HG02763 (cell line): ENCODE data around the gene OSBPL2.
A peak's percentile ranks its signal among the peaks of the same experiment; 100 is the strongest.

Experiments
- ATAC-seq: cut with Tn5 transposase; IDR thresholded peaks from one replicate; pipeline ENCODE4 v1.9.1; 2021; ENCODE audit warnings: mild to moderate bottlenecking, moderate library complexity; ENCODE audit not compliant: unreplicated experiment

Gene OSBPL2

DNA sequence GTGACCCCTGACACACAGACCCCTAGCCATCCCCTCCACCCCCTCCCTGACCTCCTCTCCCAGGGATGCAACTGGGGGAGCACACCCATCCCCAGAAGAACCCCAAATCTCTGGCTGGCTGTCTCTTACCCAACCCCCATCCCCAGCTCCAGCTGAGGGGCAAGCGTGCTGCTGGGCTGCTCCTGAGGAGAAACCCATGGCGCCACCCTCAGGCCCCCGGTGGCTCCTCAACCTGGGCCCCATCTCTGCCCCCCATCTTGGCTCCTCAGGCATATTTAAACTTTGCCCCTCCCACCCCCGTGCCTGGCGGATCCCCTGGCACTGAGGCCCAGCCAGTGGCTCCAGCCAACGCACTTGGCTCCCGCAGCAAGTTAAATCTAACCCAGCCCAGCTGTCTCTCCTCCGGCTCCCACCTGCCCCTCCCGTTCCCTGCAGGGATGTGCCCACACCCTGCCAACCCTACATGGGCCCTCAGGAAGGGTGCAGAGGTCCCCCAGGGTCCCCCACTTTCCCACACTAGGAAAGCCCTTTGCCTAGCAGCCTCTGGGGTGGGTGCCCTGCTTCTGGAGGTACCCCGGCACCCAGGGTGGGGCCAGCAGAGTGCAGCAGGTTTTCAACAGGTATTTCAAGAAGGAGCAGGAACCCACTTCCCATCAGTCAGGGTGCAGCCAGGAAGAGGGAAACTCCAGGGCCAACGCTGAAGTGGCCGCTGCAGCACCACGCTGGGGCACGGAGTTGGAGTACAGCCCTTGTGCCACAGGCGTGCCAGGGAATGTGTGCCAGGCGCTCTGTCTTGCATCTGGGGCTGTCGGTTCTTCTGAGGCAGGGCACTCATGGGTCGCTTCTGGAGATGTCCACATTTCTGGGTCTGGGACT lies 5.3 kb upstream of the OSBPL2 start:
- no peak for ATAC-seq

DNA sequence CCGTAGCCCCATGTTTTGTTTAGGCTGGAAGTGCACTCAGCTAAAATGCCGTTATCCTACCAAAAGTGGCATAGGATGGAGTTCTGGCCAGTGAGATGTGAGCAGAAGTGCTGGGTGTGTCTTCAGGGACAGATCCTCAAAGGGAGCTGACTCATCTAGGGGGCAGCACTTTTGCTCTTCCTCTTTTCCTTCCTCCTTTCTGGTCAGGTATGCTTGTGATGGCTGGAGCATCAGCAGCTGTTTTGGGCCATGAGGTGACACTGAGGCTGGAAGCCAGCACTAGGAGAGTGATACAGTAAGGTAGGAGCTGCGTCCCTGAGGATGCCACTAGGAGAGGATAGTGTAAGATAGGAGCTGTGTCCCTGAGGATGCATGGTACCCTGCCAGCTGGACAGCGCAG lies 4.6 kb upstream of the OSBPL2 start:
- no peak for ATAC-seq

DNA sequence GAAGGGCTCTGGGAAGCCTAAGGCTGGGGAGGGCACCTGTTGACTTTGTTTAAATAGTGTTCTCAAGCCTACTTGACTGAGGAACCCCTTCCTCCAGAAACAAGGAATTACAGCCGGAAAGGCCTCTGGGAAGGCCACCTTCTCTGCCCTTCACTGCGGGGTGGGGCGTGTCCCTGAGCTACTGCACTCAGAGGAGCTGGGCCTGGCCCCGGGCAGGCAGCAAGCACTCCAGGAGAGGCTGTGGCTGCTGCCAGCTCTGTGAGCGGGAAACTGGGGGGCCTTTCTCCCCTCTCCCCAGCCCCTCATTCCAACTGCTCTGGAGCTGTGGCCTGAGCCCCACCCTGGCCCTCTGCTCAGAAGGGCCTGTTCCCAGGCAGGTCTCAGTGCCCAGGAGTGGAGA lies 4.0 kb upstream of the OSBPL2 start:
- ATAC-seq = no peak

DNA sequence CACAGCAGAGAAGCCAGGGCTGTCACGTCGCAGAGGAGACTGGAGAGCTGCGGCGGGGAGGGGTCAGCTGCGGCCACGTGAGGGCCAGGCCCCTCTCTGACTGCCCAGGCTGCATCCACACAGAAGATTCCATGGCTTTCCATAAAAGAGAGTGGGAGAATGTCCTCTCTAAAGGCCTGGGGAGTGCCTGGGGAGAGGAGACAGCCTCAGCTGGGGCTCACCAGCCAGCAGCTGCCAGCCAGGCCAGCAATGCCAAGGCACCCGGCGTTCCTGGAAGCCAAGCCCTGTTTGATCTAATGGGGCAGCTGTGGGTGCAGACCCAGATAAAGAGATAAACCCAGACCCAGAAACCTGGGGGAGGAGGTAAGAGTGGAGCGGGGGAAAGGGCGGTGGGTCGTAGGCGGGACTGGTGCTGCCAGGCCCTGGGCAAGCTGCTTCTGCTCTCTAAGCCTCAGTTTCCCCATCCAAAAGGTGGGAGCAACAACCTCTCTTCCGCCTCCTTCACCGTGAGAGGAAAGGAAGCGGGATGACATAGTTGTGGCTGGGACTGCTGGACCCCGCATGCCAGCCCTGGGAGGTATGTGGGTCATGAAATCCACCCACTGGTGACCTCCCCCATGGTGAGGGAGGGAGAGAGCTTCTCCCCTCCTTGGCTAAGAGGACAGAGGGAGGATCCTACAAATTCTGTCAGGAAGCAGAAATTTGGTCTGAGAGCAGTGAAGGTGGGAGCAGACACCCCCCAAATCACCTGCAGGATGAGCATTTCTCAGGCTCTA lies 3.1 kb upstream of the OSBPL2 start:
- ATAC-seq = no peak

DNA sequence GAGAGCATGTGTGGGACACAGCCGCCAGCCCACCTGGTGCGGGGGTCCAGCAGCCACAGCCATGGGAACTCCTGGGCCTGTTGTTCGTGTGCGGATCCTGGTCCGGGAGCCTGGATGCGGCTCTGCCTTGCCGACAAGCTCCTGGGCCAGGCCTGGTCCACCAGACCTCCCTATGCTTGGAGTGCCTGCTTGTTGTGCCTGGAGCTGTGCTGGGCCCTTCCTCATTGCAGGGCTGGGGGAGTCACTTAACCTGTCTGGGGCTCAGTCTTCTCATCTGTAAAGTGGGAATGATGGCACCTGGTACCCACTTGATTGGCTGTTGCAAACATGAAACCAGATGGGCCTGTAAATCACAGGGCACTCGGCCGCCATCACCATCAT lies 2.6 kb upstream of the OSBPL2 start:
- no peak for ATAC-seq

DNA sequence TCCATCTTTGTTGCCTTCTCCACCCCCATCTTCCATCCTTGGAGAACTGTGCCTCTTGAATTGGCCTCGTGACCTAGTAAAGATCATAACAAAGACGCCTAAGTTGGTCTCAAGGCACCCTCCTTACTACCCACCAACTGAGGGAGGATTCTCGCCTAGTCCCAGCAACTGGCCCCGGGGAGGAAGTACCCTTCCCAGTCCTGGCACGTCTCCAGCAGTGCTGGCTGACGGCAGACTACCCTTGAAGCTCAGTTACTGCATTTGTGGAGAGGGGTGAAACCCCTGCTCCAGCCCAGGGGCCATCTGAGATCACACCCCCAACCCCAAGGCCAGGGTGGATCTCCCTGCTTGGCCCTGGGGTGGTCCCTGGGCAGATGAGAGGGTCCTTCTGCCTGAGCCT lies 2.1 kb upstream of the OSBPL2 start:
- no peak for ATAC-seq

DNA sequence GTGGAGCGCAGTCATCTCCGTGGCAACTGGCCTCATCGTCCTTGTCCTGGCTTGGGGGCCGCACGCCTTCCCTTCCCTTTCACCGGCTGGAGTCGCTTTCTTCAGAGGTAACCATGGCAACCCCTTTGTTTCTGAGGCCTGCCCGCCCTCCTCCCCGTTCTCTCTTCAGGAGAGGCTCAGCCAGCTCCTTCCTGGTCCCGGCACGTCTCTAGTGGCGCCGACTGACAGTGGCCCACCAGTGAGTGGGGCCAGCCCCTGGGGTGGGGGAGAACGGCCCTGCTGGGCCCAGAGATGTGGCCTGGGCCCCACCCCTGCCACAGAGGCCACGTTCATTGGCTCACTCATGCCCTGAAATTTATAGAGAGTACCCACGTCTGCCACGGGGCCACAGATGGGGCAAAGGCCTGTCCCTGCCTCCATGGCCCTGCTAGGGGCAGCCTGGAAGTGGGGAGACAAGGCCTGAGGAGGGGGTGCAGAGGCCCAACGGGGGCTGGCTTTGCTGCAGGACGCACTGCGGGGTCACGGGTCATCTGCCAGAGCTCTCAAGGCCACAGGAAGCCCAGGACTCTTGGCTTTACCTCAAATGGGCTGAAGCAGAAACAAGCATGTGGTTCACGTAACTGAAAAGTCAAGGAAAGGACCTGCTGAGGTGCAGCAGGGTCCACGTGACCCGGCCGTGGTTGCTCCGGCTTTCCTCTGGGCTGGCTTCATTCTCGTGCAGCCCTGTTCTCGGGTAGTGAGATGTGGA lies 1.4 kb upstream of the OSBPL2 start:
- no peak for ATAC-seq

DNA sequence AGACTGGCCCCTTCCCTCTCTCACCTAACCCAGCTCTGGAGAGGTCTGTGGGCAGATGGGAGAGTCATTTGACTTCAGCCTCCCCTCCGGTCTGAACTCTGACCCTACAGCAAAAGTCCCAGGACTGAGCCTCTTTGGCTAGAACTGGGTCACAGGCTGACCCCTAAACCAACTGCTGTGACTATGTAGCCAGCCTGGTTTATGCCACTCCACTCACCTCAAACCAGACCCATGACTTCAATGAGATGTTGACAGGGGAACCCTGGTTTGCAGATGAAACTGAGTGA lies 864 bp upstream of the OSBPL2 start:
- no peak for ATAC-seq

DNA sequence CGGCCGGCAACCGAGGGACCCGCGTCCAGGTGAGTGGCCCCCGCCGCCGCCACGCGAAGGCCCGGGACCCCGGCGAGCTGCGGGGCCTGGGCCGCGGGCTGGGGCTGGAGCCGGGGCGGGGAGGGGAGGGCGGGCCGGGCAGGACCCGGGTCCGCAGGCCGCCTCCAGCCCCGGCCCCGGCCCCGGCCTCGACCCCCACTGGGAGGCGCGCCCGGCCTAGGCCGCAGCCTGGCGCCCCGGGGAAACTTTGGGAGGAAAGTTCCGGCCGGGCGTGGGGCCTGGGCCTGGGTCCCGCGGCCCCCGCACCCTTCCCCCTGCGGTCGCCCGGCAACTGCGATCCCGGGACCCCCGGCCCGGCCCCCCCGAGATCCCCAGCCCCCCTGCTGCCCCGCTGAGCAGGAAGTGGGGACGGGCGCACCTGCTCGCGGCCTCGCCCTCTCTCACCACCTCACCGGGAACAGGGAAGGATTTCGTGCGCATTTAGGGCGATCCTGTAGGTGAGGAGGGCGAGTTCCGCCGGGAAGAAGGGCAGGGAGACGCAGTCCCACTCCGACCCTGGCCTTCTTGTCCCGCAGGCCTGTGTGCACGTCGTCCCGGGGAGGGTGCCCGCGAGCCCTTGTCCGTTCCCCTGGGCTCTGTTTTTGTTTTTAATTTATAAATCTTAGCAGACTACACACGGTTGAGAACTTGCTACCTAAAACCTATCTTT lies 402 bp downstream of the OSBPL2 start:
- ATAC-seq = peak; percentile 4

DNA sequence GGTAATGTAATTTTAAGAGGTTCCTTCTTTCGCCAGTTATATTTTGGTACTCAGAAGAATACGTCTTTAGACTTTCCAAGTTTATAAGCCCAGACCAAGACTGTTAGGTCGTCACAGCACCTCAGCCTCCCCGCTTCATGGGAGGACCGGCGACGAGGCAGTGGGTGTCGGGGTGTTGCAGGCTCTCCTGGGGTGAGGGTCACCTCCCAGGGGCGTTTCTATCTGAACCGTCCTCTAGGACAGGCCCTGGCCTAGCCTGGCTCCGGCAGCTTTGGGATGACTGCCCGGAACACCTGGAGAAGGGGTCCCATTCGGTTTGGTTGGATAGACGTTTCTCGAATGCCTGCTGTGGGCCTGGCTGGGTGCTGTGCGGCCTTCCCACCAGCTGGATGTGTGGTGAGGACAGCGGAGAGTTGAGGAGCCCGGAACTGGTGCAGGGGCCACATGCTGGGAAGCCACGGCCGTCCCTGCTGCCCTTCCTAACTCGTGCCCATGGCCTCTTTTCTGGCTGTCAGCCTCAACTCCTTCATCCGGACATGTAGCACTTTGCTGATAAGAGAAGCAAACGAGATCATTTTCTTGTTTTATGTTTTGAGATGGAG lies 1.1 kb downstream of the OSBPL2 start:
- ATAC-seq = no peak

DNA sequence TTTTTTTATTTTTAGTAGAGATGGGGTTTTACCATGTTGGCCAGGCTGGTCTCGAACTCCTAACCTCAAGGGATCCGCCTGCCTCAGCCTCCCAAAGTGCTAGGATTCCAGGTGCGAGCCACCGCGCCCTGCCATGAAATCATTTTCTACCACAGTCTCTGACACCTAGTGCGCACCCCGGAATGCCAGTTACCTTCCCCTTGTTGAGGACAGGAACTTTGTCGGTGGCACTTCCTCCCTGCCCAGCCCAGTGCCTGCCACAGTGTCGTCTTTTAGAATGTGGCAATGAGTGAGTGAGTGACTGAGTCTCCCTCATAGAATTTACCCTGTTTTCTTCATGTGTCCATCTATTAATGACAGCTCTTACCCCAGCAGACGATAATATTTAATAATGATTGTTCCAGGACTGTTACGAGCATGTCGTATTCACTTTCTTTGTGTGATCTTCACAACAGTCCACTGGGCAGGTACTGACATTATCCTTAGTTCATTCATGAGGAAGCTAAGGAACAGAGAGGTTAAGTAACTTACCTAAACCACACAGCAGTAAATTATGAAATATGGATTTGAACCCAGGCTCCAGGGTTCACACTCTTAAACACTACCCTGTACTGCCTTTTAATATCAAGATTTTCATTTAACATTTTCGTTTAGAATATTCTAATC lies 1.8 kb downstream of the OSBPL2 start:
- no peak for ATAC-seq

DNA sequence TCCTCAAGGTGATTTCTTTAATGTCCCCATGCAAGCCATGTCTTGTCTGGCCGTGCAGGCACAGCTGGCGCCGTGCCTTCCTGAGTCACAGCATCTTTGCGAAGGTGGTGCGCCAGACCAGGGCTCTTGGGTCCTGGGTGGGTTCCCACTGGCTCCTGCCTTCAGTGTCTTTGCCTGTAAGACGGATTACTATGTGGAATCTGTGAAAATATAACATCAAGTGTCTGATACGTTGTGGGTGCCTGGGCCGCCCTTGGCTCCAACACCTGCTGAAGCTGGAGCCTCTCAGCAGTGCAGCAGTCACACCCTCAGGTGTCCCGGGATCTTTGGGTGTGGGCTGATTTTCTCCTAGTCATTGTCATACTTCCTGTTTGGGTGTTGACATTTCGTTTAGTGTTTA lies 3.2 kb downstream of the OSBPL2 start:
- ATAC-seq = no peak

DNA sequence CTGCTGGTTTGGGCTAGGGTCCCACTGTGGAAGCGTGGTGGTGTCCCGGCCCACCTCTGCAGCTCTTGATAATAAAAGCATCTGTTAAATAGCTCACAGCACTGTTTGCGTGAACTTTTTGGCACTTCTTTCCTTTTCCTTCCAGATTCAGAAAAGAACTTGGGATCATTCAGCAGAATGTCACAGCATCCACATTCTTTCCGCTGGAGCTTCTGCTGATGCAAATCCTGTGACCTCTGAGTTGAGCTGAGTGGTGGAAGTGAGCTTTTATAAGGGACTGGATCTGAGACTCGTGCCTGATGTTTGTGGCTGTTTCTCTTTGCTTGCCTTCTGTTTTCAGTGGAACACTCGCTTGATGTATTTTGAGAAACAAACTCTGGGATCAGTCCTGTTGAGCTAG lies 3.9 kb downstream of the OSBPL2 start:
- ATAC-seq = no peak

DNA sequence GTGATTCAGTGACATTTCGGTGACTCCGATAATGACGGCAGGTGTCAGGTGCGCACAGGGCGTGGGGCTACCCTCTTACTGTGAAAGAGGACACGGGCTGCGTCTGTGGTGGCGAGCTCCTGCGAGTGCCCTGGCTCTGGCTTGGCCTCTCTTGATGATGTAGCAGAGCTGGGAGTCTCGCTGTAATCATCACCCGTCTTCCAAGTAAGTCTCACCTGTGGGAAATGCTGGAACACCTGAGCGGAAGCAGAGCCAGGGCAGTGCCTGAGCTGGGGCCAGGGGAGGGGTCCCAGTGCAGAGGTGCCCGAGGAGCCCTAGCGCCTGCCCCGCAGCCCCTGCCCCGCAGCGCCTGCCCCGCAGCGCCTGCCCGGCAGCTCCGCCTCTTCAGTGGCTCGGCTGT lies 4.8 kb downstream of the OSBPL2 start:
- no peak for ATAC-seq

DNA sequence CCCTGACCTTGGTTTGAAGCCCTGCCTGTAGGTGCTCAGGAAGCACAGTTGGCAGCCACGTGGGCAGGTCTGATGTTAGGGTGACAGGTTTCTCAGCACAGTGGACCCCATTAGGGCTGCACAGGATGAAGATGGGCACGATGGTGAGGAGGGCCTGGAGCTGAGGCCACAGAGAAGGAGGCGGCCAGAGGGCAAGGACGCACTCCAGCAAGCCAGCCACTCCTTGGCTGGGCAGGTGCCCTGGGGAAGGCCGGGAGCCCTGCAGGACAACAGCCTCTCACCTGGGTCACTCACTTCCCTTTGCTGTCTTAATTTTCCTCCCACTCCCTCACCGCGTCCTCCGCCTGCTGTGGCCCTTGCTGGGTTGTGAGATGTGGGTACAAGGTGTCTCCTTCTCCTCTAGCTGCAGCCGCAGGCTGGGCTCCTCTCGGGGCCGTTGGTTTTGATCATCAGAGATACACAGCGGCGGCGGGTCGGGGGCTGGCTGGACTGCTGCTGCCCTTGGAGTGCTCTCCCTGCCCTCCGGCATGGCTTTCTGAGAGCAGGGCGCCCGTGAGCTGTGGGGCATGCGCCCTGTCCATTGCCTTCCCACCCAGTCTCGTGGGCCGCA lies 5.7 kb downstream of the OSBPL2 start:
- no peak for ATAC-seq

DNA sequence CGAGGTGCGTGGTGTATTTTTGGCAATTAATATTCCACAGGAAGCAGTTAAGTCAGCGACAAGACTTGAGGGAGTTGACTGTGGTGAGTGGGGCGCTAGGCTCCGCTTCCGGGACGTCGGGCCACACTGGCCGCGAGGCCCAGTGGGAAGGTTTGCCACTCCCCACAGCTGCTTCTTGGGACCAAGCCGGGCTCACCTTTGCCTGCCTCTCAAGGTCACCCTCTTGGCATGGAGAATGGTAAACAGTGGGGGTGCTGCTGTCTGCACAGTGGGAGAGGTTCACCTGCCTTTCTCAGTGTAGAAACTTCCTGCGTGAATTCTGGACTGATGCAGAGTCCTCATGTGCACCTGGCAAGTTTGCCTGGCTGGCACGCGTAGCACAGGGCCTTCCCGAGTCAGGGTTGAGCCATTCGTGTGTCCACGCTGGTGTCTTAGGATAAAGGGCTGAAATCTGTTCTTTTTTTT lies 6.4 kb downstream of the OSBPL2 start:
- ATAC-seq = no peak

DNA sequence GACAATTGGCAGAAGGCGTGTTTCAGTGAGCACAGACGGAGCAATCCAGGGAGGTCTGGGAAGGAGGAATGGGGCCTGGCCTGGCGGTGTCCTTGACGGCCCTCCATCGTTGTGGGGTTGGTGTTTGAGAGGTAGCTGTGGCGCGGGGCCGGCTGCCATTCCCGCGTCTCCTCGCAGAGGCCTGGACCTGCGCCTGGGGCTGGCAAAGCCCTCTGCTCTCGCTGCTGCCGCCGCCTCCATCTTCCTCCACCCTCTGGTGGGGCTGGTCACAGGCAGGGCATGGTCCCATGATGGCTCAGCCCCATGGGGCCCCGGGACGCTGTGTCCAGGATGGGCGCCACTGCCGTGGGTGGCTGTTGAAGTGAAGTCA lies 7.6 kb downstream of the OSBPL2 start:
- no peak for ATAC-seq

DNA sequence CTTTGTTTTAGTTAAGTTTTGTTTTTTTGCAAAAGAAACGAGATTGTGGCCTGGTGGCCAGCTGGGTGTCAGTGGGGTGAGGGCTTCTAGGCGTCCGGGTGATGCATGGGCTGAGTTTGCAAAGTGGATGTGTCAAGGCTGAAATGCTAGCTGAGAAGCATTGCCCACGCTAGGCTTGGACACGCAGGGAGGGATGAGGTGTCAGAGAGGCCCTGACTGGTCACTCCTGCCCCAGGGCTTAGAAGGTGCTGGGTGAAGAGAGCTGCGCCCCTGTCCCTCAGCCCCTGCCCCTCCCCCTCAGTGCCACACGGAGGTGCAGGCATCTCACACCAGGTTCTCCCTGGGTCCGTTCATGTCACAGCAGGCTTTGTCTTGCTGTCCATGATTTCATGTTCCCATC lies 8.1 kb downstream of the OSBPL2 start:
- no peak for ATAC-seq

DNA sequence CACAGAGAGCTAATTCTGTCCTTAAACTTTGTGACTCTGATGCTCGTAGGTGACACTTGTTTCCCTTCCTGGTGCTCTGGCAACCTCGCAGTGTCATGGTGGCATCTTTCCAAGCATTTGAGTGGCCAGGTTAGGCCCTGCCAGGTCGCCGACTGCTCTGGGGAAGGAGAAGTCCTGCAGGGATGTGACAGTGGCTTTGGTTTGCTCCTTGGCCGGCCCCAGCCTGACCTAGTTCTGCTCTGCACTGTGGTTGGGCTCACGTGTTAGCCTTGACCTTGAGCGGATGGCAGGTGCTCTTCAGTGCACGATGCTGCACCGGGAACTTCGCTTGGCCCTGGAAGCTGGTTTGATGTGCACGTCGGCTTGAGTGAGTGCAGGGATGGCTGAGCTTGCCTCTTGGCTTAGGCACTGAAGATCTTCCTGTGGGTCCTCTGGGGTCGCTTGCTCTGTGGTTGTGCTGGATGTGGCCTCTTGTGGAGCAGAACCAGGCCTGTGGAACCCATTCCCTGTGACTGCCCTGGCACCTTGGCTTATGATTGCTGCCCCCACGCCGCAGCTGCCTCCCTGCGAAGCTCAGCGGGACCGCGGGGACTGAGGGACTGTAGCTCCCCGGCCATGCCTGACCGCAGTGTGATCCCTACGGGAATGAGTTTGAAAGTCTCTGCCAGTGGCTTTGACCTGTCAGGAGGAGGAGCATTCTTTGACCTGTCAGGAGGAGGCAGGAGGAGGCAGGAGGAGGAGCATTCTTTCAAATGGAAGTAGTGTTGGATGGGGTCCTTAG lies 8.7 kb downstream of the OSBPL2 start:
- ATAC-seq = no peak
